ENCODE results near the gene CLEC18B.
"Not testable (repeated sequence)": the region's sequence is repeated elsewhere in the genome, so short reads cannot be mapped to it uniquely, and the experiment has no call there.

CLEC18B gene

GRCh38 chr16:74404148-74404933, 16.9 kb downstream of the CLEC18B start:
- not testable (repeated sequence) for DNase-seq

- not testable (repeated sequence) for DNase-seq
Measured at GRCh38 chr16:74400238-74400637, 21.0 kb downstream of the CLEC18B start.

GRCh38 chr16:74398212-74398895, 22.9 kb downstream of the CLEC18B start:
- not testable (repeated sequence) for DNase-seq

- DNase-seq = not testable (repeated sequence)
Measured at GRCh38 chr16:74396521-74397017, 24.7 kb downstream of the CLEC18B start.

GRCh38 chr16:74394604-74395003, 26.7 kb downstream of the CLEC18B start:
- DNase-seq = not testable (repeated sequence)

GRCh38 chr16:74394131-74394530, 27.1 kb downstream of the CLEC18B start:
- not testable (repeated sequence) for DNase-seq

GRCh38 chr16:74391454-74392050, 29.7 kb downstream of the CLEC18B start:
- not testable (repeated sequence) for DNase-seq

GRCh38 chr16:74382339-74383034, 38.8 kb downstream of the CLEC18B start:
- DNase-seq = not testable (repeated sequence)

GRCh38 chr16:74373847-74374184, 47.5 kb downstream of the CLEC18B start:
- DNase-seq = not testable (repeated sequence)

- no peak for DNase-seq
Measured at GRCh38 chr16:74372953-74373846, 48.1 kb downstream of the CLEC18B start.

GRCh38 chr16:74372369-74372768, 48.9 kb downstream of the CLEC18B start:
- no peak for DNase-seq

- DNase-seq = not testable (repeated sequence)
Measured at GRCh38 chr16:74370338-74371135, 50.7 kb downstream of the CLEC18B start.

- DNase-seq = peak; percentile 77
Measured at GRCh38 chr16:74368002-74368911, 53.0 kb downstream of the CLEC18B start.

- not testable (repeated sequence) for DNase-seq
Measured at GRCh38 chr16:74367469-74368001, 53.7 kb downstream of the CLEC18B start.

- DNase-seq = not testable (repeated sequence)
Measured at GRCh38 chr16:74361646-74362610, 59.4 kb downstream of the CLEC18B start.

Measured in NCI-H2227 treated with DMSO at 0.1 percent for 48 hours (cell line).